KMS-11 (cell line): ENCODE measurements around the gene PTCD2.

Experiments
- H2AFZ ChIP-seq: fragments of 200-600 bp; sonication (generic); 2 replicates; pipeline ENCODE4 v1.6.1; 2016; ENCODE audit warnings: antibody characterized with exemption, mixed run types, low read depth
- H3K27ac ChIP-seq: fragments of 200-600 bp; sonication (generic); 2 replicates; pipeline ENCODE4 v1.6.1; 2016; ENCODE audit warnings: mild to moderate bottlenecking, mixed run types
- H3K27me3 ChIP-seq: fragments of 200-600 bp; sonication (generic); 2 replicates; pipeline ENCODE4 v1.6.1; 2017; ENCODE audit warnings: mild to moderate bottlenecking, low read depth, mixed run types, moderate library complexity; ENCODE audit not compliant: insufficient read depth
- H3K36me3 ChIP-seq: fragments of 200-600 bp; sonication (generic); 2 replicates; pipeline ENCODE4 v1.6.1; 2017; ENCODE audit warnings: mild to moderate bottlenecking, mixed run types; ENCODE audit not compliant: insufficient read depth
- H3K4me1 ChIP-seq: fragments of 200-600 bp; sonication (generic); 2 replicates; pipeline ENCODE4 v1.6.1; 2016; ENCODE audit warnings: mild to moderate bottlenecking, low read depth, mixed run types; ENCODE audit not compliant: poor library complexity, severe bottlenecking
- H3K4me2 ChIP-seq: fragments of 200-600 bp; sonication (generic); 2 replicates; pipeline ENCODE4 v1.7.0; 2016; ENCODE audit warnings: mild to moderate bottlenecking, mixed run types
- H3K4me3 ChIP-seq: fragments of 200-600 bp; sonication (generic); IDR thresholded peaks from 2 replicates; pipeline ENCODE4 v1.6.1; 2017; ENCODE audit warnings: low read depth, low read length, mixed read lengths; ENCODE audit not compliant: insufficient read depth
- H3K79me2 ChIP-seq: fragments of 200-600 bp; sonication (generic); 2 replicates; pipeline ENCODE4 v1.6.1; 2016; ENCODE audit warnings: low read depth, mixed run types; ENCODE audit not compliant: insufficient read depth
- H3K9ac ChIP-seq: fragments of 200-600 bp; sonication (generic); 2 replicates; pipeline ENCODE4 v1.6.1; 2016; ENCODE audit warnings: mild to moderate bottlenecking, mixed run types
- H4K20me1 ChIP-seq: fragments of 200-600 bp; sonication (generic); 2 replicates; pipeline ENCODE4 v1.6.1; 2016; ENCODE audit warnings: mild to moderate bottlenecking, mixed run types; ENCODE audit not compliant: insufficient read depth
- TF ChIP-seq, protein P1 (sequence below): fragments of 200-600 bp; sonication (generic); conservative IDR thresholded peaks from 2 replicates; pipeline ENCODE4 v1.6.1; 2017; ENCODE audit warnings: low read depth, mild to moderate bottlenecking, antibody characterized with exemption, low read length, moderate library complexity, mixed read lengths

Gene PTCD2

GRCh38 chr5:72325566-72326305, 5.6 kb downstream of the PTCD2 start:
- H3K27me3 ChIP-seq, result no peaks in the 10 kb centered on the region
- H3K4me2 ChIP-seq, result no peak overlapping the region
- peaks cover 7% of the 10 kb centered on the region; the same call in 1 of the 2 replicates for H3K36me3 ChIP-seq
- H3K4me3 ChIP-seq, result no peak overlapping the region
- H2AFZ ChIP-seq, result no peak overlapping the region
- H3K79me2 ChIP-seq, result peaks cover 5% of the 10 kb centered on the region; the same call in 1 of the 2 replicates
- TF ChIP-seq, protein P1, sequence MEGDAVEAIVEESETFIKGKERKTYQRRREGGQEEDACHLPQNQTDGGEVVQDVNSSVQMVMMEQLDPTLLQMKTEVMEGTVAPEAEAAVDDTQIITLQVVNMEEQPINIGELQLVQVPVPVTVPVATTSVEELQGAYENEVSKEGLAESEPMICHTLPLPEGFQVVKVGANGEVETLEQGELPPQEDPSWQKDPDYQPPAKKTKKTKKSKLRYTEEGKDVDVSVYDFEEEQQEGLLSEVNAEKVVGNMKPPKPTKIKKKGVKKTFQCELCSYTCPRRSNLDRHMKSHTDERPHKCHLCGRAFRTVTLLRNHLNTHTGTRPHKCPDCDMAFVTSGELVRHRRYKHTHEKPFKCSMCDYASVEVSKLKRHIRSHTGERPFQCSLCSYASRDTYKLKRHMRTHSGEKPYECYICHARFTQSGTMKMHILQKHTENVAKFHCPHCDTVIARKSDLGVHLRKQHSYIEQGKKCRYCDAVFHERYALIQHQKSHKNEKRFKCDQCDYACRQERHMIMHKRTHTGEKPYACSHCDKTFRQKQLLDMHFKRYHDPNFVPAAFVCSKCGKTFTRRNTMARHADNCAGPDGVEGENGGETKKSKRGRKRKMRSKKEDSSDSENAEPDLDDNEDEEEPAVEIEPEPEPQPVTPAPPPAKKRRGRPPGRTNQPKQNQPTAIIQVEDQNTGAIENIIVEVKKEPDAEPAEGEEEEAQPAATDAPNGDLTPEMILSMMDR, result no peak
- H3K4me1 ChIP-seq, result peaks cover 7% of the 10 kb centered on the region
- no peaks in the 10 kb centered on the region for H4K20me1 ChIP-seq
- H3K27ac ChIP-seq, result no peak overlapping the region
- H3K9ac ChIP-seq, result no peak overlapping the region

GRCh38 chr5:72326306-72326649, 6.1 kb downstream of the PTCD2 start:
- Histone ChIP-seq H3K4me1 (peaks cover 3% of the 10 kb centered on the region), H4K20me1 (no peaks in the 10 kb centered on the region), H3K36me3 (peaks cover 7% of the 10 kb centered on the region; the same call in 1 of the 2 replicates), H3K27me3 (no peaks in the 10 kb centered on the region), H3K27ac (no peak overlapping the region), H3K9ac (no peak overlapping the region), H2AFZ (no peak overlapping the region), H3K4me3 (no peak overlapping the region), H3K4me2 (no peak overlapping the region), H3K79me2 (no peaks in the 10 kb centered on the region; the same call in 1 of the 2 replicates)
- TF ChIP-seq, protein P1, result no peak

GRCh38 chr5:72328172-72328571, 8.0 kb downstream of the PTCD2 start:
- Histone ChIP-seq H3K9ac (no peak overlapping the region), H3K4me2 (no peak overlapping the region), H4K20me1 (no peaks in the 10 kb centered on the region), H3K79me2 (no peaks in the 10 kb centered on the region), H3K27me3 (no peaks in the 10 kb centered on the region), H3K4me3 (no peak overlapping the region), H3K4me1 (no peaks in the 10 kb centered on the region), H2AFZ (no peak overlapping the region), H3K27ac (no peak overlapping the region), H3K36me3 (peaks cover 7% of the 10 kb centered on the region; the same call in 1 of the 2 replicates)
- TF ChIP-seq, protein P1, result no peak

GRCh38 chr5:72330712-72331111, 10.5 kb downstream of the PTCD2 start:
- Histone ChIP-seq H3K4me3 (no peak overlapping the region), H4K20me1 (no peaks in the 10 kb centered on the region), H3K27me3 (no peaks in the 10 kb centered on the region), H3K9ac (no peak overlapping the region), H3K27ac (no peak overlapping the region), H3K36me3 (peaks cover 7% of the 10 kb centered on the region; the same call in 1 of the 2 replicates), H3K79me2 (no peaks in the 10 kb centered on the region), H3K4me1 (no peaks in the 10 kb centered on the region), H3K4me2 (no peak overlapping the region), H2AFZ (no peak overlapping the region)
- TF ChIP-seq, protein P1, result no peak
